ENCODE data around the gene BRMS1. TPM values are rescaled to one million over a fixed set of nuclear protein-coding genes. Genes with fewer than 3 reads are reported as not detected.
"Not testable (repeated sequence)": the region's sequence is repeated elsewhere in the genome, so short reads cannot be mapped to it uniquely, and the experiment has no call there.

The BRMS1 gene
- total RNA-seq, 1 donor from 2014 or later, result 56.9 TPM

- no peak for TF ChIP-seq CTCF (IDR thresholded peaks at IDR 0.05)
- Mint-ChIP-seq H3K27me3 (no peaks in the 10 kb centered on the region), H3K4me1 (peaks cover 22% of the 10 kb centered on the region), H3K9me3 (no peaks in the 10 kb centered on the region), H3K4me3 (no peak overlapping the region), H3K36me3 (ENCODE audit: low read depth) (no peaks in the 10 kb centered on the region), H3K27ac (no peak overlapping the region)
- ATAC-seq (ENCODE audit: low read depth), result no peak
- ChIA-PET POLR2A (interaction anchor here (1.9 kb wide), 1 partner anchor 13 kb away, joined by 12 read pairs; no protein-coding TSS in a partner anchor), CTCF (interaction anchor here (2.7 kb wide), 1 partner anchor 13 kb away, joined by 12 read pairs; no protein-coding TSS in a partner anchor)
- intact Hi-C loops (cut with micrococcal nuclease), result no loop called here
- no peak for DNase-seq
Observed at GRCh38 chr11:66325263-66325671, 19.6 kb downstream of the BRMS1 start.

- ATAC-seq (ENCODE audit: low read depth), result no peak
- ChIA-PET POLR2A (interaction anchor here (1.9 kb wide), 1 partner anchor 12 kb away, joined by 12 read pairs; no protein-coding TSS in a partner anchor), CTCF (no interaction called here)
- Mint-ChIP-seq H3K9me3 (no peaks in the 10 kb centered on the region), H3K4me1 (peaks cover 25% of the 10 kb centered on the region), H3K4me3 (no peak overlapping the region), H3K27ac (no peak overlapping the region), H3K36me3 (ENCODE audit: low read depth) (no peaks in the 10 kb centered on the region), H3K27me3 (no peaks in the 10 kb centered on the region)
- no peak for TF ChIP-seq CTCF (IDR thresholded peaks at IDR 0.05)
- intact Hi-C loops (cut with micrococcal nuclease), result no loop called here
- DNase-seq, result no peak
Observed at GRCh38 chr11:66324664-66325063, 20.2 kb downstream of the BRMS1 start.

- POLR2A ChIA-PET, result interaction anchor here (1.9 kb wide), 1 partner anchor 11 kb away, joined by 12 read pairs; no protein-coding TSS in a partner anchor
- Mint-ChIP-seq H3K4me3 (no peak overlapping the region), H3K36me3 (ENCODE audit: low read depth) (no peaks in the 10 kb centered on the region), H3K9me3 (no peaks in the 10 kb centered on the region), H3K27ac (no peak overlapping the region), H3K4me1 (peaks cover 28% of the 10 kb centered on the region), H3K27me3 (no peaks in the 10 kb centered on the region)
- CTCF ChIA-PET, result no interaction called here
- DNase-seq (no peak), ATAC-seq (ENCODE audit: low read depth) (no peak)
- no peak for TF ChIP-seq CTCF (IDR thresholded peaks at IDR 0.05)
- intact Hi-C loops (cut with micrococcal nuclease), result no loop called here
Observed at GRCh38 chr11:66323684-66324083, 21.2 kb downstream of the BRMS1 start.

- H3K36me3 Mint-ChIP-seq (ENCODE audit: low read depth), result no peaks in the 10 kb centered on the region
- no peak overlapping the region for H3K27ac Mint-ChIP-seq
- H3K27me3 Mint-ChIP-seq, result no peaks in the 10 kb centered on the region
- peaks cover 29% of the 10 kb centered on the region for H3K4me1 Mint-ChIP-seq
- ChIA-PET POLR2A (no interaction called here), CTCF (interaction anchor here (1.3 kb wide), 1 partner anchor 11 kb away, joined by 3 read pairs; no protein-coding TSS in a partner anchor)
- ATAC-seq (ENCODE audit: low read depth), result no peak
- no peak for TF ChIP-seq CTCF (IDR thresholded peaks at IDR 0.05)
- intact Hi-C loops (cut with micrococcal nuclease), result no loop called here
- no peak for DNase-seq
- no peaks in the 10 kb centered on the region for H3K9me3 Mint-ChIP-seq
- no peak overlapping the region for H3K4me3 Mint-ChIP-seq
Observed at GRCh38 chr11:66322732-66323427, 22.0 kb downstream of the BRMS1 start.

GRCh38 chr11:66321606-66322005, 23.3 kb downstream of the BRMS1 start:
- Mint-ChIP-seq H3K4me3 (no peak overlapping the region), H3K36me3 (ENCODE audit: low read depth) (no peaks in the 10 kb centered on the region), H3K27me3 (no peaks in the 10 kb centered on the region), H3K9me3 (no peaks in the 10 kb centered on the region), H3K4me1 (peaks cover 32% of the 10 kb centered on the region), H3K27ac (no peak overlapping the region)
- DNase-seq, result no peak
- CTCF ChIA-PET, result interaction anchor here (1.3 kb wide), 1 partner anchor 10 kb away, joined by 3 read pairs; no protein-coding TSS in a partner anchor
- intact Hi-C loops (cut with micrococcal nuclease), result no loop called here
- no peak for ATAC-seq (ENCODE audit: low read depth)
- no peak for TF ChIP-seq CTCF (IDR thresholded peaks at IDR 0.05)
- POLR2A ChIA-PET, result no interaction called here

GRCh38 chr11:66320748-66321147, 24.2 kb downstream of the BRMS1 start:
- DNase-seq; H3K9me3 Mint-ChIP-seq; H3K4me3 Mint-ChIP-seq; H3K27ac Mint-ChIP-seq; H3K27me3 Mint-ChIP-seq; H3K36me3 Mint-ChIP-seq (ENCODE audit: low read depth); ATAC-seq (ENCODE audit: low read depth); intact Hi-C loops (cut with micrococcal nuclease); CTCF ChIA-PET; POLR2A ChIA-PET: not testable (repeated sequence)
- peaks cover 30% of the 10 kb centered on the region for H3K4me1 Mint-ChIP-seq

GRCh38 chr11:66320289-66320688, 24.6 kb downstream of the BRMS1 start:
- CTCF ChIA-PET; ATAC-seq (ENCODE audit: low read depth); H3K9me3 Mint-ChIP-seq; H3K4me3 Mint-ChIP-seq; H3K27me3 Mint-ChIP-seq; DNase-seq; H3K27ac Mint-ChIP-seq; intact Hi-C loops (cut with micrococcal nuclease); H3K36me3 Mint-ChIP-seq (ENCODE audit: low read depth); POLR2A ChIA-PET: not testable (repeated sequence)
- peaks cover 33% of the 10 kb centered on the region for H3K4me1 Mint-ChIP-seq
